Stimulated activated CD4-positive, alpha-beta T cell treated with anti-CD3 and anti-CD28 coated beads, TNF-alpha, amount 100 ng/mL, for 48 hours (primary cell): ENCODE data around the gene ABCA1.

Experiments
- DNase-seq, 3 donors: peaks; one replicate each; pipeline ENCODE4 v3.0.0-alpha.2; 2020; ENCODE audit warnings: low read depth in 3 of 3

The ABCA1 gene

DNA sequence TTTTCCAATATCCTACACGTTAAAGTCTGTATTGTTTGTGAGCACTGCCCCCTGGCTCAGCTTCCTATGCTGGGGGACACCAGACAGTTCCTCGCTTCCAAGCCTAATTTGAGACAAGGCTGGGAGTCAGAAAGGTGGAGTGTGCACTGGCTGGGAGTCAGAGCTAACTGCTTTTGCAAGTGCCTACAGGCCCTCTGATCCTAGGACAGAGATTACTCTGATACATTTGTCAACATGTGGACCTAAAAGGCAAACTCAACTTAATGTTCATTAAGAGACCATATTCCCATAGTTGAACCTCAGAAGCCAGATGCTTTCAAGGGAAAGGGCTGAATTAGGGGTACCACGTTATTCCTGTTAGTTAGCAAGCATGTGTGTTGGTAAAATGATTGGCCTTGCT is 83.2 kb downstream of the ABCA1 start:
- no peak for DNase-seq

DNA sequence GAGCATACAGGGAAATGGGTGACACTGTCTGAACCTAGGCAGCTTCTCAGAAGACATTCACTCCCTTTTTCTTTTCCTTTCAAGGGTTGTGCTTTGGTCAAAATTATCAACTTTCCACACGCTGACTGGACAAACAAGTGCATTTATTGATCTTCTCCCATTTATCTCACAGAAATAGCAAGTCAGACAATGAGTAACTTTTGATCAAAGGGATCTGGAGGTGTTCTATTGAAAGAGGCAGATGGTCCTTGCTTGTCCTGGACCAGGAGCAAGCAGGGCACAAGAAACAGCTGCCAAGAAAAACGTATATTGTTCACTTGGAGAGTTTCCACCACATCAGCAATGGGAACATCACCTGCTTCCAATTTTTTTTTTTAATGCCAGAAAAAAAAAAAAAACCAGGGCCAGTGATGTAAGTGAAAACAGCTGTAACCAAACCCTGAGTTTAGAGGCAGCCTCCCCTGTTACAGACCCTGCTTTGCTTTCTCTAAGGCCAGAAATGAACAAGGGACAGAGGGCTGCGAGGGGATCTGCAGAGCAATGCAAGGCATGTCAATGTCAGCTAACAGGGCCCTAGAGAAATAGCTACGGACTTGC is 84.2 kb downstream of the ABCA1 start:
- DNase-seq: no peak

DNA sequence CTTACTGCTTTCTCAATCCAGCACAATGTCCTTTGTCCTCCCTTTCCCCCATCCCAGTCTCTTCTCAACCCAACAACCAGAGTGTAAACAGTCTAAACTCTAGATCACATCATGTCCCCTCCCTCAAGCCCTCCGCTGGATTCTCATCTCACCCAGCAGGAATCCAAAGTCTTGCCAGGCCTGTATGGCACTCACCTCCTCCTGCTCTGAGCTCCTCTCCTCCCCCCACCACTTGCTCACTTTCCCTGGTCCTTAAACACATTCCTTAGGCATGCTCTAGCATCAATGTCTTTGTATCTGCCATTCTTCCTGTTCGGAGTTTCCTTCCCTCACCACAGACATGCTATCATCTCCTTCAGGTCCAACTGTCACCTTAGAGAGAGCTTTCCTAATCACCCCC is 85.3 kb downstream of the ABCA1 start:
- DNase-seq: no peak

DNA sequence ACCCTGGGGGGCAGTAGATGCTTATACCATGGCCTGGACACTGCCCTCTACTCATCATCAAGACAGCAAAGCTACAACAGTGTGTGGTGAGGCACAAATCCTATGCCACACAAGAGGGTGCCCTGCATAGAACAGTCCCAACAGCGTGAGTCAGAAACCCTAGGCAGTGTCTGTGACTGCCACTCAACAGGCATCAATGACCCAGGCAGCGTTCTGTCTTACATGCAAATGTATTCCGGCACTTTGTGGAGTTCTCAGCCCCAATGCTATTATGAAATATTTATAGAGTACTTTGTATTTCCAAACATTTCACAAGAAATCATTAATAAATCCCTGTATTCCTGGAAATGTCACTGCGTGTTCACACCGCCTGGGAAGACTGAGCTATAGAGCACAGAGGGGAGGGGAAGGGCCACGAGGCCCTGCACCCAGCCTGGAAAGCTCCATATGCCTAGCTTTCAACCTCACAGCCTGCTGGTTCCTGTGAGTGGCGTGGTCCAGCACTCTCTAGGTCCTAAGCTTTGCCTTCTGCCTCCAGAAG is 86.3 kb downstream of the ABCA1 start:
- DNase-seq: no peak

DNA sequence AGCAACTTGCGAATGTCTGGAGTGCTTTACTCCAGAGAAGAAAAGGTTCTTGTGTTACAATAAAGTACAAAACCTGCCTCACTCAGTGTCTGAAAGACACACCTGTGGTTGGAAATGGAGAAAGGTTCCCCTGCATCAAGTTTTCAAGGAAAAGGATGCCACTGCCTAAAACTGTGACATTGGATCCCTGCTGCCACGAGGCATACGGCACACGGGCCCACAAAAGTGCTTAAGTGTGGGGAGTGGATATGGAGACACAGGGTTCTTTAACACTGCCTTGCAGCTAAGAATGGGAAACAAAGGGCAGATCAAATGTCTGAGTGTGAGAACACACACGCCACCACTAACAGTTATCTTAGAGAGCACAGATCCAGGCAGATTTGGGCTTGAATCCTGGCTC is 89.0 kb downstream of the ABCA1 start:
- no peak for DNase-seq

DNA sequence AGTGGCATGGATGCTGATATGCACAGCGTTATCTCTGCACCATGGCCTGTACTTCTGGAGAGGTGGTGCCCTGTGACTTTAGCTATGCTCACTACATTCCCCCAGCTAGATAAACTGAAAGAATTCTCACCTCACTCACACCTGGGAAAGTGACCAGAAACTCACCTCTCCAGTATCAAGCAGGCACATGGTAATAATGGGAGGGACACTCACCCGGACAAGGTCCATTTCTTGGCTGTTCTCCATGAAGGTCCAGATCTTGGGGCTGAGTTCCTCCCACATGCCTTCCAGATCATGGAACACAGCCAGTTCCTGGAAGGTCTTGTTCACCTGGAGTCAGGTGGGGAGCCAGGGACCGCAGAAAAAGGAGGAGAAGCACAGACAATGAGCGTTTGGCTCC is 91.2 kb downstream of the ABCA1 start:
- DNase-seq: no peak

DNA sequence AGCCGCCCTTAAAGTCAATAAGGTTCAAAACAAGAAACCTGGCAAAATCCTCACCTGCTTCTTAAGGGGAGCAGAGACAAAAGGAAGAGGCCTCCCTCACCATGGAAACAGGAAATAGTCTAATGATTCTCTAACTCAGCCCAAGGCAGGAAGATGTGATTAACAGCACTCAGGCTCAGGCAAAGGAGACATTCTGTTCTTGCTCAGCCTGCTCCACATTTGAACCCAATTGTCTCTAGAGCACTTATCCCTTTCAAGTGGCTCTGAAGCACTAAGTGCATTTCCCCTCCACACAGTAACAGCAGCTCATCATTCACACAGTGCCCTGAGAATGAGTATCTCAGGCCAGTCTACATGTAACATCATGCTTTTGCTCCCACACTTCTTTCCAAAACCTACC is 91.7 kb downstream of the ABCA1 start:
- DNase-seq: no peak

DNA sequence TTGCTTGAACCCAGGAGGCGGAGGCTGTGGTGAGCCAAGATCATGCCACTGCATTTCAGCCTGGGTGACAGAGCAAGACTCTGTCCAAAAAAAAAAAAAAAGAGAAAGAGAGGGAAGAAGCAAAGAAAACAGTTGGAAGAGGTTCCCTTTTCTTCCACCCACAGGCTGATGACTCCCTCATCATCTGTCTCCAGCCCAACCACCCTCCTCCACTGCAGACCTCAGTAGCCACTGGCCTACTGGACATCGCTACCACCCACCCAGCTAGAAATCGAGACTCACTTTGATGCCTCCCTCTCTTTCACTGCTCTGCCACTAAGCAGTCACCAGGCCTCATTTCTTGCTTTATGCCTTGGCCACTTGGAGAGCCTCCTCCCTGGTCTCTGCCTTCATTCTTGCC is 92.8 kb downstream of the ABCA1 start:
- no peak for DNase-seq

DNA sequence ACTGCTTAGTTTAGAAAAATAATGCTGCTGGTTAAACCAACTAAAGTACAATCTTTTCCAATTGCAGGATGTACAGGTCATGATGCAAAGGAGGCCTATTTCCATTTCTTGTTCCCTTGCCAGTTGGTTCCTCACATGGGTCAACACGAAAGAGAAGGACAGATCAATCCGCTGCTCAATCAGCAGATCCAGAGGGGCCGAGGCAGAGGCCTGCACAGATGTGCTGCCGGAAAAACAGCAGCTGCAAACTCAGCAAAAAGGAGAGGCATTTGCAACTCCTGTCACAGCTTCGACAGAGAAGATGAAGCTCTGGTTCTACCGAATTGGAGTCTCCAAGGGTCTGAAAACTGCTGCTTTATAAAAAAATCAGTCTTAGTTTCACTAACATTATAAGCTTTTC is 94.3 kb downstream of the ABCA1 start:
- no peak for DNase-seq

DNA sequence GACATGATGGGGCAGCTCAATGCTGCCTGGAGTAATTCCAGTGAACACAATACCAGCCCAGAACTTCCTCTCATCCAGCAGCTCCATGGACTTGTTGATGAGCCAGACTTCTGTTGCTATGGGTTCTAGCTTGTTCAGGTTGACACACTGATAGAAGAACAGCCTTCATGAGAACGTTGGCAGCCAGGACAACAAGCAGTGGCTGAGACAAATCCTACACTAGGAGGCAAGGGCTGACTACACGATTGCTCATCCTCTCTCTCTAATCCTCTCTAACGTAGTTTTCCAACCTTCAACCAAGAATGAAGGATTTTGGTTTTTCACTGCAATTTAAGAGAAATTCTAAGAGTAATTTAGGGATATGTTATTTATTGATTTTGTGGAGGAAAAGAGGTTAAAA is 96.3 kb downstream of the ABCA1 start:
- no peak for DNase-seq

DNA sequence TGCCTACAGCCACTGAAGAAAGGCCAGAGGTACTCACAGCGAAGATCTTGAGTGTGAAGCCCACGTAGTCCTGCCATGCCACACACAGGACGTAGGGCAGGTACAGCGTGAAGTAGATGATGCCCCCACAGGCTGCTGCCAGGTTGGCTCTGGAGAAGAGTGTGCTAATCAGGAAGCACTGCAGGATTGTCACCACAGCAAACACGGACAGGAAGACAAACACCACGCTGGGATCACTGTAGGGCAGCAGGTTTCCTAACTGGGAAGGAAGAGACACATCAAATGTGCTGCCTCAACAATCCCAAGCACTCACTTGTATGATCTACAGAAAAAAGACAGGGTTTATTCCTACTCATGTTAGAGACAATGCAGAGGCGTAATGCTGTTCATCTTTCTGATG is 101.0 kb downstream of the ABCA1 start:
- DNase-seq: no peak

DNA sequence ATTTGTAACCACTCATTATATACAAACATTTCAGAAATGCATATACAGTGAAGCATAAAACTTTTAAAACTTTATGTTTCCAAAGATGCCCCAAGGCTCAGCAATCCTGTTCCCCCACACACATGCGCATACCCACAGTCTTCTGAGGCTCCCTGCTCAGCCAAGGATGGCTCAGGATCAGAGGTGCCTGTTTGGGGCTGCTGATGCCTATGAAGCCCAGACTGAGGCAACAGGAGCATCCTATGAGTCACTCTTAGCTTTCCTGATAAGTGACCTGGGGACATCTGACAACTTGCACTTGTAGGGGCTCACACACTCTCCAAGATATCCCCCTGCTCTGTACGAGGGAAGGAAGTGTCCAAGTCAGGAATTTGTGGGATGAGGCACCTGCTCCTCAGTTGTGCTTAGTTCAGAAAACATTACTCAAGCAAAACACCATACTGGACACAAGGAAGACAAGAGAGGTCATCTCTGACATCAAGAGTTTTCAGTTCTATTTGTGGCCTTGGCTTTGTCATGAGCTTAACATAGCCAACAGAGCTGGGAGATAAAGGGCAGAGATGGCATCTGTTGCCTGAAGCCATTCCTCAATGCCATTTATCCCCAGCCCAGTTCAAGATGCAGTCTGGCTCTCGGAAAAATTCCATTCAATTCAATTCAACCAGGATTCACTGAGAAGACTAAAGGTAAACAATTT is 101.7 kb downstream of the ABCA1 start:
- DNase-seq: no peak

DNA sequence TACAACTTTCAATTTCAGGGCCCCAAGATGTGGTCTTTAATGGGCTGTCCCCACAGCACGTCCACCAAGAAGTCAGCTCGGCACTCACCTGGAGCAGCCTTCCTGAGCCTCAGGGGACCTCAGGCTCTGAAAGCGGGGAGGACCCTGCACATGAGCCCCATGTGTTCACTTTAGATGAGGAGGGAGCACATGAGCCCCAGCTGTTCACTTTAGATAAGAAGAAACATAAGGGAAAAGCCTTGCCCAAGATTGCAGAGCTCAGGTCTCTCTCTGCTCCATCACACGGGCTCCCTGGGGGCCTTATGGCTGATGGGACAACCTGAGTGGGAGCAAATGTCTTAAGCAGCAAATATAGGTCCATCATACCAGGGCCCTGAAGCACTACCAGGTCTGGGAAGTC is 107.6 kb downstream of the ABCA1 start:
- DNase-seq: no peak

DNA sequence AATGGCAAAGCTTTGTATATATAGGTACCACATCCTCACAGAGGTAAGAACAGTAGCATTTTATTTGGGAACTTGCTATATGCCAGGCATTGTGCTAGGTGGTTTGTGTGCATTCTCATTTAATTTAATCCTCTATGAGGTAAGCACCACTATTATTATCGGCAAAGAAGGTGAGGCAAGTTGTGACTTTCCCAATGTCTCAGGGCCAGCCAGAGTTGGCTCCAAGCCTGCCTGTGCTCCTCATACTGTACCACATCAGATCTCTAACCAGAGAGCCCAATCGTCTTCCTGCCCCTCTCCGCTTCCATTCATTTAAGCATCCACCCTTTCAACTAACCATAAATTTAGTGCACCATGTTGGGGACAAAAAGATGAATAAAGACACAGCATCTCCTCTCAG is 108.9 kb downstream of the ABCA1 start:
- no peak for DNase-seq

DNA sequence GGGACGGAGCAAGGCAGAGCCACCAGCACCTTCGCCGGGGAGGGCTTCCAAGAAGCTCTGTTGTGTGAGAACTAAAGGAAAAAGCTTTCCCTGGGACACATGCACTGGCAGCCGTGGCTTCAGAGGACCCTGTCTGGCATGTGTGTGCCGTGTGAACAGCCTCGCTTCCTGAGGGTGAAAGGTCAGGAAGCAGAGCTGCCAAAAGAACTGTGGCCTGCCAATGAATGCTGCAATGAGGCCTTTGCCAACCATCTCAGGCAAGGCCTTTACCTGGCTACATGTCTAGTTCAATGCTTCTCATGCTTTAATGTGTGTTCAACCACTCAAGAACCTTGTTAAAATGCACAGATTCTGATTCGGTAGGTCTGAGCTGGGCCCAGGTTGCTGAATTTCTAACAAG is 110.5 kb downstream of the ABCA1 start:
- DNase-seq: no peak

DNA sequence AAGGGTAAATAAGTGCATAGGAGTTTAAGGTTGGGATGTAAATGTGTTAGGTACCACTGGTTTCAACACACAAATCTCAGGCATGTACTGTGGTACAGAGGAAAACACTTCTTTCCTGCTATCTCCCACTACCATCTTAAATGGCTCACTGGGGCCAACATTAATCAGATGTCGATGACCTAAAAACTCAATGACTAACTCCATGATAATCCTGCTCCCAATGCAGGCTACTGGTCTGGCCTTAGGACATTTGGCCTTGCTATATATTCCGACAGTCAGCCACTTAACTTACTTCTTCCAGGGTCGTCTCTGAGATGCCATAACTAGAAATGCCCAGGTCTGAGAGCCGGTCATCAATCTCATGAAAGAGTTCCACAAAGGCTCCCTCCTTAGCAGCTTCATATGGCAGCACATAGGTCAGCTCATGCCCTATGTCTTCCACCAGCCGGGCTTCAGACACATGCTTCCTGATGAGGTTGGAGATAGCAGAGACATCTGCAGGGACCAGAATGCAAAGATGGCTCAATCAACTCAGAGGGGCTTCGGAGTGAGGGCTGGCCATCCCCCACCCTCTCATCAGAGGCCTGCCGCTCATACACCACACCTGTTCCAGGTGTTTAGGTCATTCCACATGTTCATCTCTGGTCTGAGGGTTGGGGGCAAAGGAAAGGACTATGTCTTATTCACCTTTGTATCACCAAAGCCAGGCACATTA is 111.9 kb downstream of the ABCA1 start:
- no peak for DNase-seq

DNA sequence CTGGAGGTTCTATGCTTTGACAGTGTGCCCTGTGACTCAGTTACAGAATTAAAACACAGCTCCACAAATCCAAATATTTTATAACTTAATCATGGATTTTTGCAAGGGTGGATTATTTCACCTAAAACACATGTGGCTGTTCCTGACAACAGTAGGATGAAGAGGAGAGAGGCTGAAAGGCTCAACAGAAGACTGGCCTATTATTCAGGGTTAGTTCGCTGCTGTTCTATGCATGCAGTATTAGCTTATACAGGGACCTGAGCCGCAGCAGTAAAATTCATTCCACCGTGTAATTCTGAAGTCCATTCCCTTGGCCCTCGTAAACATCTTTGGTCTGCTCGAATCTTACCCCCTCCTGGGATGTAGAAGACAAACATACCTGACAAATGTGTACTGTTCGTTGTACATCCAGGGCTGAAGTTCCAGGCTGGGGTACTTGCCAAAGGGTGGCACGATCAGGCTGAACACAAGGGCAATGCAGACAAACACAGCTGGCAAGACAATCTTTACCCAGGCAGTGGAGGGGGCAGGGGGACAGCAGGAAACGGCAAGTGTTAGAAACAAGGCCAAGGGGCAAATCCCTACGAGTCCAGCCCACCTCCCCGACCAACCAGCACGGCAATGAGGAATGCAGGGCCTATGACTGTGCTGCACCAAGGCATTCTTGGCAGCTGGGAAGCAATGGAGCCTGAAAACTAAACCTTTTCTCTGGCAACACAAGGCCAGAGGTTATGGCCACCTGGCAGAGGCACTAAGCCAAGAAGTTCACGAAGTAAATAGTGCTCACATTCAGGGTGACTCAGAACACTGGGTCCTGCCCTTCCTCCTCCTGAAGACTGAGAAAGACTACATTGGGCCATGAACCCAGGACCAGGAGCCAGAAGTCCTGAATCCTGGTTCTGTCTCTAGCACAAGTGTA is 117.3 kb downstream of the ABCA1 start:
- no peak for DNase-seq

DNA sequence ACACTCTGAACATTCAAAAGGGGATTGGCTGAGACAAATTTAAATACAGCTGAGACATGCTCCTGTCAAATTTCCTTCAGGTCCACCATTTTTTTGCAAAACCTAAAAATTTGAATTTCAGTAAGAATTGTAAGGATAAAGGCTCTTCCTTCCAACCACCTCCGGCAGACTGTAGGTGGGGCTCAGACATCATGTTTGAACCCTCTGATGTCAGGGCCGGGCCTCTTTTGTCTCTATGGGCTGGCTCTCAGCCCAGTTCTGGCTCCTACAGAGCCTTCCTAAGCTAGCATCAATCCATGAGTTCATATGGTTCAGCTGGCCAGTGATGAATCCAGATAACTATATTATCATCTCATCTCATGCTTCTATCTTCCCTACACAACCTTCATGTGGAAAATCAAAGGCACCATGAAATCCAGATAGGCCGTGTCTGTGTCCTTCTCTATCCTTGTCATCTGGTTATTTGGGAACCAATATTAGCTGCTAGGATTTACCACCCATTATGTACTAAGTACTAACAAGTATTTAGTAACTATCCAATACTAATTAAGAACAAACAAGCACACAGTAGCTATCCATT is 119.8 kb downstream of the ABCA1 start:
- DNase-seq: no peak

DNA sequence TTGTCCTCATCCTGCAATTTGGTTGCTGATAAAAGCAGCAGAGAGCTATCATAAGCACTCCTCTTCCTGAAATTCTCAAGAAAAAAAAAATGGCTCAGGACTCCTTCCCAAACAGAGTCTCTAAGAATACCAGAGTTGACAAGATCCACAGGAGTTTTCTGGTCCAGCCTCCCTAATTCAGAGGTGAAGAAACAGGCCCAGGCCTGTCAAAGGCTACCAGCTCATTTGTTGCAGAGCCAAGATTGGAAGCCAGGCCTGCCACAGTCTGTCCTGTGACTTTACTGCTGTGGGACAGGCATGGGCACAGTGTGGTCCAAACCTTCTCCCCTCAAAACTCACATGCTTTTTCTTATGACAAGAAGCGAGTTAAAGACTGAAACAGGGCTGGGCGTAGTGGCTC is 122.5 kb downstream of the ABCA1 start:
- DNase-seq: no peak

DNA sequence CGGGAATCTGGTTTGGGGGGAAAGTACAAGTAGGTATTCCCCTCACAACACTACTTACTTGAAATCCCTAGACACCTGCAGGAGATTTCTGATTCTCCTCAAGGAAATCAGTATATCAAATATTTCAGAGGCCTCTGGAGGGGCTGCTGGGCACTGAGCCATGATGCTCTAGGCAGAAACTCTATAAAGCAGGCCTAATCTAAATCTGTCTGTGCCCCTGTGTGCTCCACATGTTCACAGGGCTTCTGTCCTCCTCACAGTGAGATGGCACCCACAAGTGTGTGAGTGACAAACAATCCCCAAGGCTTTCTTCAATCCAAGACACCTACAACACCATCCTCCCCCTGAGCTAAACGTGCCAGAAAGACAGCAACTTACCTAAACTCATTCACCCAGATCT is 125.0 kb downstream of the ABCA1 start:
- DNase-seq: no peak

DNA sequence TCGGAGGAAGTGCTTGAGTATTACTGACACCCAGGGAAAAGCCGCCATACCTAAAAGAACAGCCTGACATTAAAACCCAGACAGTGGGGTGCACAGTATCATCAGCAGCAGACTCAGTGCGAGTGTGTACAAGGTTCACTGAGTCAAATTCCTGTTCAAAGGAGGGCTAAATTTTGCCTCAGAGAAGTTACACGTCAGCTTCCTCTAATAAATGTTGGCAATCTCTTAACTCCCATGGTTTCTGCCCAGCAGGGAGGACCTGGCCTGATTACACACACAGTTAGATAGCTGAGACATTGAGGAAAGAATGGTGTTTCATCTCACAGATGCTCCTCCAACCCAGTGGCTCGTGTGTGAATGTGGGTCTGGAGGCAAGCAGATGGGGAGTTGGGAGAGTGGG is 125.8 kb downstream of the ABCA1 start:
- no peak for DNase-seq
